Panc1 (cell line): ENCODE results near the gene EXD1. TPM values are rescaled to one million over a fixed set of nuclear protein-coding genes. Genes with fewer than 3 reads are reported as not detected.

Source experiments
- ATAC-seq: fragments of 200-7000 bp; cut with Tn5 transposase; 2 replicates; pipeline ENCODE4 v1.9.1; 2020; ENCODE audit warnings: mild to moderate bottlenecking, moderate library complexity
- BruUV-seq: library from RNA; stranded (reverse); fragments of 400-500 nt; replicated peaks from 2 replicates; lab custom pipeline; 2021; lab: Mats Ljungman, UMichigan
- CTCF ChIA-PET: fragments of 300-600 bp; sonication (Branson Sonifier 250); formaldehyde crosslinking; loops from one replicate; lab custom pipeline; 2022; ENCODE audit warnings: antibody characterized with exemption; lab: Charles Lee
- POLR2A ChIA-PET: fragments of 300-600 bp; sonication (Branson Sonifier 250); formaldehyde crosslinking; loops from one replicate; lab custom pipeline; 2022; ENCODE audit warnings: antibody characterized with exemption; lab: Charles Lee
- DNase-seq: peaks from one replicate; pipeline ENCODE4 v3.0.0-alpha.2; 2010; ENCODE audit warnings: low read depth, low spot score
- H3K27ac ChIP-seq: 2 replicates; pipeline ENCODE4 v1.5.1; 2011; ENCODE audit warnings: mild to moderate bottlenecking, low read length, inconsistent platforms
- H3K27me3 ChIP-seq: fragments of 200-500 bp; sonication (Bioruptor generic); 2 replicates; pipeline ENCODE4 v1.6.0; 2014; ENCODE audit warnings: low read length, inconsistent platforms; ENCODE audit not compliant: control insufficient read depth, insufficient read depth
- H3K36me3 ChIP-seq: fragments of 200-500 bp; sonication (Bioruptor generic); 2 replicates; pipeline ENCODE4 v1.5.1; 2014; ENCODE audit warnings: inconsistent platforms, mild to moderate bottlenecking, low read length, moderate library complexity; ENCODE audit not compliant: control insufficient read depth, insufficient read depth
- H3K4me1 ChIP-seq: 2 replicates; pipeline ENCODE4 v1.5.1; 2011; ENCODE audit warnings: inconsistent platforms, mild to moderate bottlenecking, low read length, moderate library complexity; ENCODE audit not compliant: control insufficient read depth, insufficient read depth
- H3K4me3 ChIP-seq, 2 experiments: 2 replicates each; pipeline ENCODE4 v1.5.1; 2011 to 2012; ENCODE audit warnings: low read depth in 2 of 2, low read length in 2 of 2, mild to moderate bottlenecking in 2 of 2, inconsistent platforms in 1 of 2, moderate library complexity in 1 of 2
- H3K9me3 ChIP-seq: fragments of 200-500 bp; sonication (Bioruptor generic); 2 replicates; pipeline ENCODE4 v1.5.1; 2014; ENCODE audit warnings: low read depth, mild to moderate bottlenecking, inconsistent platforms, low read length, moderate library complexity; ENCODE audit not compliant: control insufficient read depth, insufficient read depth
- CTCF ChIP-seq: fragments of 450-650 bp; IDR thresholded peaks from 2 replicates; pipeline ENCODE4 v1.5.1; 2017; ENCODE audit warnings: mild to moderate bottlenecking
- POLR2AphosphoS5 ChIP-seq: IDR thresholded peaks from 2 replicates; pipeline ENCODE4 v1.6.1; 2012; ENCODE audit warnings: mild to moderate bottlenecking, low read depth, low read length, moderate library complexity
- REST ChIP-seq, 2 experiments: IDR thresholded peaks; 2 replicates each; pipeline ENCODE4 v1.6.1; 2011 to 2012; ENCODE audit warnings: low read depth in 2 of 2, control low read depth in 1 of 2, low read length in 1 of 2, mild to moderate bottlenecking in 1 of 2, moderate library complexity in 1 of 2; ENCODE audit not compliant: insufficient read depth in 1 of 2
- SIN3A ChIP-seq: IDR thresholded peaks from 2 replicates; pipeline ENCODE4 v1.6.1; 2012; ENCODE audit warnings: low read depth, mild to moderate bottlenecking, low read length, moderate library complexity, borderline replicate concordance; ENCODE audit not compliant: insufficient read depth
- TCF7L2 ChIP-seq: IDR thresholded peaks from 2 replicates; pipeline ENCODE4 v1.6.1; 2011; ENCODE audit warnings: mild to moderate bottlenecking, low read depth, low read length, inconsistent platforms
- in situ Hi-C: cut with HindIII; loops from 2 replicates; pipeline ENCODE4 v1.10.0; 2016; ENCODE audit warnings: low sequenced_read_pairs, low pct_unique_long_range_greater_than_20kb
- intact Hi-C: fragments of 100-400 bp; cut with micrococcal nuclease; formaldehyde crosslinking; loops from one replicate; pipeline ENCODE4 v1.10.0; 2022; ENCODE audit not compliant: unreplicated experiment
- total RNA-seq: library from RNA; stranded (reverse); gene quantifications from one replicate; pipeline ENCODE4 v1.2.1, GENCODE V29; 2021; ENCODE audit not compliant: unreplicated experiment

The EXD1 gene
- total RNA-seq, 1 experiment from 2014 or later = 0.15 TPM

DNA sequence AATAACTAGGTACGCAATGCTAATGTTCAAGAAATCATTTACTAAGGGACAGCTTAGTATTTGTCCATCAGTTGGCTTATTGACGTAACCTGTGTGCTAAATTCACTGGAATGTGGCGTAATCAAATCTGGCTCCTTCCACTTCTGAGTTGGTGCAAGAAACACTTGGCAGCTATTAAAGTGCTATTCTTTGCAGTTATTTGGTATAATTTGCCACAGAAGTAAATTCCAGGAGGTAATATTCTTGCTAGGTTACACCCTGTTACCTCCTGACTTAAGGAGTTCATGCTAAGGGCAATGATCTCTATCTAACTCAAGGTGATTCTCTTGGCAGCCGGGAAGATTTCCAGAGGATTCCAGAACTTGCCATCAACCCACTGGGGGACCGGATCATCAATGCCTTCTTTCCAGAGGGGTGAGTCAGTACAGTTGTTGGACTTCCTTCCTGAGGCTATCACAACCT, 26.1 kb upstream of the EXD1 start:
- peaks cover 4% of the 10 kb centered on the region; the same call in 1 of the 2 replicates for H3K4me1 ChIP-seq
- no peak overlapping the region for H3K4me3 ChIP-seq
- DNase-seq (no peak), ATAC-seq (no peak)
- H3K27ac ChIP-seq = no peak overlapping the region
- intact Hi-C loops (no loop called here), in situ Hi-C loops (no loop called here)
- no peak for TF ChIP-seq TCF7L2
- no peak for TF ChIP-seq REST (IDR thresholded peaks at IDR 0.05; ENCODE audit: insufficient read depth in 1 of 2, low read depth in 2 of 2, low read length in 1 of 2)
- TF ChIP-seq CTCF = no peak
- TF ChIP-seq POLR2AphosphoS5 = no peak
- no peak for TF ChIP-seq SIN3A
- H3K27me3 ChIP-seq = no peaks in the 10 kb centered on the region
- peaks cover 6% of the 10 kb centered on the region; the same call in 1 of the 2 replicates for H3K36me3 ChIP-seq
- POLR2A ChIA-PET = no interaction called here
- no peaks in the 10 kb centered on the region for H3K9me3 ChIP-seq
- CTCF ChIA-PET = interaction anchor here (0.5 kb wide), 1 partner anchor 39 kb away, joined by 3 read pairs; no protein-coding TSS in a partner anchor
- BruUV-seq = no TSS peak

- in situ Hi-C loops (no loop called here), intact Hi-C loops (no loop called here)
- Histone ChIP-seq H3K9me3 (no peaks in the 10 kb centered on the region), H3K4me3 (no peak overlapping the region), H3K4me1 (peaks cover 4% of the 10 kb centered on the region; the same call in 1 of the 2 replicates), H3K27ac (no peak overlapping the region), H3K36me3 (peaks cover 6% of the 10 kb centered on the region; the same call in 1 of the 2 replicates), H3K27me3 (no peaks in the 10 kb centered on the region)
- BruUV-seq = no TSS peak
- ATAC-seq (no peak), DNase-seq (no peak)
- ChIA-PET CTCF (no interaction called here), POLR2A (no interaction called here)
- no peak for TF ChIP-seq TCF7L2
- no peak for TF ChIP-seq CTCF
- no peak for TF ChIP-seq SIN3A
- no peak for TF ChIP-seq POLR2AphosphoS5
- TF ChIP-seq REST (IDR thresholded peaks at IDR 0.05; ENCODE audit: insufficient read depth in 1 of 2, low read depth in 2 of 2, low read length in 1 of 2) = no peak
Measured at GRCh38 chr15:41256103-41256502, 25.5 kb upstream of the EXD1 start.
